SH-SY5Y (cell line): ENCODE data around the gene LGR5.

Experiments used
- GATA2 ChIP-seq: IDR thresholded peaks from 2 replicates; pipeline ENCODE4 v1.6.1; 2011; ENCODE audit warnings: mild to moderate bottlenecking, low read depth, low read length
- GATA3 ChIP-seq: IDR thresholded peaks from 2 replicates; pipeline ENCODE4 v1.6.1; 2011; ENCODE audit warnings: low read depth, mild to moderate bottlenecking, low read length, moderate library complexity

DNA sequence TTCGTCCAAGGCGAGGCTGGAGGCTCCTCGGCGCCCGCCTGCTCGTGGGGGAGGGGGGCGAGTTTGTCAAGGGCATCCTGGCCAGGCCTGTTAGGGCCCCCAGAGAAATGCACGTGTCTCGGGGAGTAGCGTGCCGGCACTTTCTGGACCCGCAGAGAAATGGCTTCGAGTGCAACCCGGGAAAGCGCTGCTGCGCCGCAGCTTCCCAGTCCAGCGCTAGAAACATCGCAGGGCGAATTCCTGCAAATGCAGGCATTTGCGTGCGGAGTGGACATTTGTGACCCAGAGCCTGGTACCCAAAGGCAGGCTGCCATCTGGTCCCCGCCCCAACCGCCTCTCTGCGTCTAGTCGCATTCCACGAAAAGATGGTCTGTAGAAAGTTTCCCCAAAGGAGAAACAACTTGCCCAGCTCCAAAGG, 756 bp downstream of the LGR5 start:
- TF ChIP-seq GATA3 (no peak), GATA2 (no peak)
